Keratinocyte (primary cell): ENCODE measurements around the gene PRR14. TPM values are rescaled to one million over a fixed set of nuclear protein-coding genes. Genes with fewer than 3 reads are reported as not detected.

Experiments
- DNase-seq: peaks from one replicate; pipeline ENCODE4 v3.0.0-alpha.2; 2011; ENCODE audit warnings: low read depth, missing footprints, low spot score
- FAIRE-seq: peaks from 2 replicates; lab custom pipeline; 2011; peaks lifted over from hg19 to GRCh38; lab: Jason Lieb, UNC
- H2AFZ ChIP-seq: 2 replicates; pipeline ENCODE4 v1.6.0; 2012; ENCODE audit warnings: low read length, control low read depth, inconsistent platforms; ENCODE audit not compliant: control insufficient read depth
- H3K27ac ChIP-seq: 2 replicates; pipeline ENCODE4 v1.5.1; 2011; ENCODE audit warnings: low read length; ENCODE audit not compliant: control insufficient read depth, insufficient read depth
- H3K27me3 ChIP-seq: 3 replicates; pipeline ENCODE4 v1.6.0; 2011; ENCODE audit warnings: low read length; ENCODE audit not compliant: control insufficient read depth, insufficient read depth; ENCODE audit errors: extremely low read depth
- H3K36me3 ChIP-seq, 2 experiments: 2 replicates in 1 of 2; 3 replicates in 1 of 2; pipeline ENCODE4 v1.5.1; 2011; ENCODE audit warnings: low read length in 2 of 2, mild to moderate bottlenecking in 1 of 2; ENCODE audit not compliant: control insufficient read depth in 2 of 2, insufficient read depth in 2 of 2; ENCODE audit errors: extremely low read depth in 1 of 2
- H3K4me1 ChIP-seq: 3 replicates; pipeline ENCODE4 v1.5.1; 2011; ENCODE audit warnings: low read length; ENCODE audit not compliant: control insufficient read depth, insufficient read depth; ENCODE audit errors: extremely low read depth
- H3K4me2 ChIP-seq: 3 replicates; pipeline ENCODE4 v1.6.0; 2011; ENCODE audit warnings: low read depth, low read length; ENCODE audit not compliant: control insufficient read depth, insufficient read depth; ENCODE audit errors: extremely low read depth
- H3K4me3 ChIP-seq, 3 experiments: fragments of 200-600 bp in 1 of 3; sonication (generic) in 1 of 3; 2 replicates in 2 of 3; 3 replicates in 1 of 3; pipeline ENCODE4 v1.5.1; 2011 to 2016; ENCODE audit warnings: low read length in 3 of 3, mild to moderate bottlenecking in 3 of 3, control low read depth in 2 of 3, inconsistent platforms in 1 of 3, low read depth in 1 of 3, mixed read lengths in 1 of 3, mixed run types in 1 of 3, moderate library complexity in 1 of 3; ENCODE audit not compliant: control insufficient read depth in 2 of 3, insufficient read depth in 2 of 3; ENCODE audit errors: extremely low read depth in 1 of 3
- H3K79me2 ChIP-seq: 2 replicates; pipeline ENCODE4 v1.6.0; 2012; ENCODE audit warnings: low read length; ENCODE audit not compliant: control insufficient read depth, insufficient read depth
- H3K9ac ChIP-seq: 3 replicates; pipeline ENCODE4 v1.6.0; 2011; ENCODE audit warnings: low read length; ENCODE audit not compliant: control insufficient read depth, insufficient read depth; ENCODE audit errors: extremely low read depth
- H3K9me1 ChIP-seq: 3 replicates; pipeline ENCODE4 v1.6.0; 2011; ENCODE audit warnings: low read length; ENCODE audit not compliant: control insufficient read depth, insufficient read depth; ENCODE audit errors: extremely low read depth
- H3K9me3 ChIP-seq: 2 replicates; pipeline ENCODE4 v1.5.1; 2012; ENCODE audit warnings: low read depth, low read length; ENCODE audit not compliant: control insufficient read depth
- H4K20me1 ChIP-seq: 3 replicates; pipeline ENCODE4 v1.6.0; 2011; ENCODE audit warnings: low read length; ENCODE audit not compliant: control insufficient read depth, insufficient read depth; ENCODE audit errors: extremely low read depth
- EZH2 ChIP-seq: IDR thresholded peaks from one replicate; pipeline ENCODE4 v1.6.1; 2012; ENCODE audit warnings: inconsistent platforms, mild to moderate bottlenecking, low read length, moderate library complexity
- dilution Hi-C: fragments of 300-500 bp; cut with MboI; formaldehyde crosslinking; loops from one replicate; pipeline ENCODE4 v1.7.0; 2020; ENCODE audit warnings: low sequenced_read_pairs; ENCODE audit not compliant: extremely low pct_ligation_motif_present
- polyA plus RNA-seq, 5 experiments: library from polyadenylated mRNA; depleted of rRNA in 3 of 5; stranded (reverse) in 3 of 5; stranded (forward) in 1 of 5; unstranded in 1 of 5; fragments of >200 nt; gene quantifications; 1 replicate in 1 of 5; 2 replicates in 3 of 5; 3 replicates in 1 of 5; pipeline versions ENCODE4 v1.2.1 to v1.2.3, GENCODE V29; 2011 to 2012; ENCODE audit warnings: missing spikeins in 2 of 5, low read depth in 1 of 5, low replicate concordance in 1 of 5
- TF ChIP-seq, protein P1 (sequence below), 3 experiments: IDR thresholded peaks in 1 of 3; conservative IDR thresholded peaks in 1 of 3; optimal IDR thresholded peaks in 1 of 3; 2 replicates in 2 of 3; 3 replicates in 1 of 3; pipeline versions ENCODE3 to v1.5.1; 2011; ENCODE audit warnings: low read length in 3 of 3, mild to moderate bottlenecking in 3 of 3, moderate library complexity in 2 of 3, control low read depth in 1 of 3, inconsistent platforms in 1 of 3; ENCODE audit not compliant: insufficient read depth in 2 of 3; ENCODE audit errors: extremely low read depth in 1 of 3

The PRR14 gene
- polyA plus RNA-seq, 1 donor (not counting 4 experiments of a cell fraction or from before 2014, with no cell fraction given), result 7.4 TPM

DNA sequence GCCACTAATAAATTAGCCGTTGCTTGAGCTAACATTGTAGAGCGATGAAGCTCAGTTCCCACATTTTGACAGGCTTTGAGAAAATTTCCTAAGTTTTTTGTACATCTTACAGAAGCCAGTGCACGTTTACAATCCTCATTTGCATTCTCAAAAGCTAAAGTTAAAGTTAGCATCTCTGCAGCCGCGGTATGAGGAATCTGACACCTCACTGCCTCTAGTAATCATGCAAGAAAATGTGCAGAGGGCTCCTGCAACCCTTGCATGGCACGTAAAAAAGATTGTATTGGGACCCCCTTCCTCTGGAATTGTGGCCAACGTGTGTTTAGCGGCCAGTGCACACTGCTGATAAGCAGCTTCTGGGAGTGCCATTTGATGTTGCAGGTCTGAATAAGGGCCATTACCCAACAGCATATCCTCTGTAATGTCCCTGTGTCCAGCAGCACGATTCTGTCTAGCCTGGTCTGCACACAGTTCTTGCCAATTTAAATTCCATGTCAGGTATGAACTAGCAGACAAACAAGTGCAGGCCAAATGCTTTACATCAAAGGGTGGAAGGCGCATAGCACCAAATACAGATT, 28.2 kb upstream of the PRR14 start:
- Histone ChIP-seq H2AFZ (no peak overlapping the region), H3K79me2 (no peaks in the 10 kb centered on the region), H3K27ac (no peak overlapping the region), H3K27me3 (no peaks in the 10 kb centered on the region), H3K9me3 (peaks cover 7% of the 10 kb centered on the region), H3K4me3 (no peak overlapping the region), H3K4me1 (peaks cover 11% of the 10 kb centered on the region), H4K20me1 (no peaks in the 10 kb centered on the region), H3K36me3 (no peaks in the 10 kb centered on the region), H3K4me2 (no peak overlapping the region), H3K9me1 (no peaks in the 10 kb centered on the region), H3K9ac (no peak overlapping the region)
- dilution Hi-C loops, result no loop called here
- DNase-seq (no peak), FAIRE-seq (no peak)
- no peak for TF ChIP-seq EZH2
- TF ChIP-seq, protein P1, sequence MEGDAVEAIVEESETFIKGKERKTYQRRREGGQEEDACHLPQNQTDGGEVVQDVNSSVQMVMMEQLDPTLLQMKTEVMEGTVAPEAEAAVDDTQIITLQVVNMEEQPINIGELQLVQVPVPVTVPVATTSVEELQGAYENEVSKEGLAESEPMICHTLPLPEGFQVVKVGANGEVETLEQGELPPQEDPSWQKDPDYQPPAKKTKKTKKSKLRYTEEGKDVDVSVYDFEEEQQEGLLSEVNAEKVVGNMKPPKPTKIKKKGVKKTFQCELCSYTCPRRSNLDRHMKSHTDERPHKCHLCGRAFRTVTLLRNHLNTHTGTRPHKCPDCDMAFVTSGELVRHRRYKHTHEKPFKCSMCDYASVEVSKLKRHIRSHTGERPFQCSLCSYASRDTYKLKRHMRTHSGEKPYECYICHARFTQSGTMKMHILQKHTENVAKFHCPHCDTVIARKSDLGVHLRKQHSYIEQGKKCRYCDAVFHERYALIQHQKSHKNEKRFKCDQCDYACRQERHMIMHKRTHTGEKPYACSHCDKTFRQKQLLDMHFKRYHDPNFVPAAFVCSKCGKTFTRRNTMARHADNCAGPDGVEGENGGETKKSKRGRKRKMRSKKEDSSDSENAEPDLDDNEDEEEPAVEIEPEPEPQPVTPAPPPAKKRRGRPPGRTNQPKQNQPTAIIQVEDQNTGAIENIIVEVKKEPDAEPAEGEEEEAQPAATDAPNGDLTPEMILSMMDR (optimal IDR thresholded peaks at IDR 0.05 in 1 of 3, IDR thresholded peaks at IDR 0.05 in 1 of 3, conservative IDR thresholded peaks at IDR 0.05 in 1 of 3; ENCODE audit: extremely low read depth in 1 of 3, insufficient read depth in 2 of 3, low read length in 3 of 3), result no peak

DNA sequence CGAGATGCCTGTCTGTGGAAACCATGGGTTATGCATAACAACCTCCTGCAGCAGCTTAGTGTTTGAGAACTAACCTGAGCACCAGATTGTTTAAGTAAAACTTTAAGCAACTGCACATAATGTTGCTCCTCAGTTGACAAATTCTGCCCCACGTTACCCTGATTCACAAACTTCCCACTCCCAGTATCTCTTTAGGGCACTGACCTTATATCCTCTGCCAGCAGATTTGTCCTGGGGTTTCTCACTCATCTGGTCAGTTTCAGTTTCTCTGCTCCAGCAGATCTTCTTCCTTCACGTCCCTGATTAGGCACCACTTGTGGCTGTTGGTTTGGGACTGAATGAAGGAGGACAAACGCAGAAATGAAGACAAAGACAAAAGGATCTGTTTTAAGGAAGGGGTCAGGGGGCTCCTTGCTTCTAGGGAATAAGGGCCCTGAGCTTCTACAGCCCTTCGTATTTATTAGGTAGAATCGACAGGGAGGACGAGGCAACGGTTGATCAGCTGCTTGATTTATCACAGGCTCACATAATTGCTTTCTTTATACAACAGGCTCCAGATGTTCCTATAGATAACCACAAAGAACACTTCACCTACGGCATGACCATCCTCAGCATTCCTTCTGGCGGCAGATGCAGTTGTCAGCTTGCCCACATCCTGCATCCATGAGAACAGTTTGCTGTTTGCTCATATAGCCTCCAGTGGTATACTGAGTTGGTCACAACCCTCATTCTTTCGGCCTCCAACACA, 27.1 kb upstream of the PRR14 start:
- DNase-seq, result no peak
- Histone ChIP-seq H3K27ac (peak overlapping the region; percentile 63), H3K9me1 (no peaks in the 10 kb centered on the region)

More for the DNA sequence above, 27.1 kb upstream of the PRR14 start:
- no peak overlapping the region for H3K4me3 ChIP-seq
- peaks cover 11% of the 10 kb centered on the region for H3K4me1 ChIP-seq
- H4K20me1 ChIP-seq, result no peaks in the 10 kb centered on the region
- H3K4me2 ChIP-seq, result peak overlapping the region; percentile 19
- TF ChIP-seq EZH2, result no peak
- TF ChIP-seq, protein P1 (optimal IDR thresholded peaks at IDR 0.05 in 1 of 3, IDR thresholded peaks at IDR 0.05 in 1 of 3, conservative IDR thresholded peaks at IDR 0.05 in 1 of 3; ENCODE audit: extremely low read depth in 1 of 3, insufficient read depth in 2 of 3, low read length in 3 of 3), result no peak
- H3K9me3 ChIP-seq, result peaks cover 7% of the 10 kb centered on the region
- peak; percentile 67 for FAIRE-seq
- dilution Hi-C loops, result no loop called here
- H2AFZ ChIP-seq, result no peak overlapping the region
- H3K27me3 ChIP-seq, result no peaks in the 10 kb centered on the region
- H3K79me2 ChIP-seq, result no peaks in the 10 kb centered on the region
- H3K36me3 ChIP-seq, result no peaks in the 10 kb centered on the region
- no peak overlapping the region for H3K9ac ChIP-seq
